Measurements from ENCODE around the gene HOXC5.

GRCh38 chr12:53991077-53991460, 41.8 kb upstream of the HOXC5 start:
- no peak for TF ChIP-seq SIN3A (IDR thresholded peaks at IDR 0.05; ENCODE audit: borderline replicate concordance, insufficient read depth, low read depth, low read length)
- peak; percentile 50; the same call in 1 of the 2 replicates for TF ChIP-seq POLR2AphosphoS5 (IDR thresholded peaks at IDR 0.05; ENCODE audit: low read depth, low read length)
- TF ChIP-seq CTCF (IDR thresholded peaks at IDR 0.05): no peak
- TF ChIP-seq TCF7L2 (IDR thresholded peaks at IDR 0.05; ENCODE audit: low read depth, low read length): no peak
- TF ChIP-seq REST (IDR thresholded peaks at IDR 0.05; ENCODE audit: insufficient read depth in 1 of 2, low read depth in 2 of 2, low read length in 1 of 2): no peak

Data from Panc1 (cell line).